Measurements from ENCODE around the gene IPO11. TPM values are rescaled to one million over a fixed set of nuclear protein-coding genes. Genes with fewer than 3 reads are reported as not detected.
"Not testable (repeated sequence)": the region's sequence is repeated elsewhere in the genome, so short reads cannot be mapped to it uniquely, and the experiment has no call there.

The IPO11 gene
- total RNA-seq, 1 experiment from 2014 or later = 23.0 TPM

- in situ Hi-C loops (cut with HindIII; ENCODE audit: low pct_unique_long_range_greater_than_20kb, low sequenced_read_pairs) = no loop called here
- no peak for DNase-seq (ENCODE audit: low read depth, low spot score)
These were observed 231.2 kb downstream of the IPO11 start for GRCh38 chr5:62643556-62644451.

- in situ Hi-C loops (cut with HindIII; ENCODE audit: low pct_unique_long_range_greater_than_20kb, low sequenced_read_pairs) = no loop called here
- DNase-seq (ENCODE audit: low read depth, low spot score) = no peak
These were observed 232.7 kb downstream of the IPO11 start for GRCh38 chr5:62645223-62645622.

GRCh38 chr5:62647241-62647640 lies 234.7 kb downstream of the IPO11 start:
- in situ Hi-C loops (cut with HindIII; ENCODE audit: low pct_unique_long_range_greater_than_20kb, low sequenced_read_pairs) = no loop called here

GRCh38 chr5:62649025-62649424 lies 236.5 kb downstream of the IPO11 start:
- in situ Hi-C loops (cut with HindIII; ENCODE audit: low pct_unique_long_range_greater_than_20kb, low sequenced_read_pairs) = no loop called here
- DNase-seq (ENCODE audit: low read depth, low spot score) = no peak

More at GRCh38 chr5:62647241-62647640, 234.7 kb downstream of the IPO11 start:
- DNase-seq (ENCODE audit: low read depth, low spot score) = no peak

GRCh38 chr5:62649476-62650113 lies 237.0 kb downstream of the IPO11 start:
- in situ Hi-C loops (cut with HindIII; ENCODE audit: low pct_unique_long_range_greater_than_20kb, low sequenced_read_pairs) = no loop called here
- DNase-seq (ENCODE audit: low read depth, low spot score) = no peak

GRCh38 chr5:62650197-62650596 lies 237.6 kb downstream of the IPO11 start:
- in situ Hi-C loops (cut with HindIII; ENCODE audit: low pct_unique_long_range_greater_than_20kb, low sequenced_read_pairs) = no loop called here
- no peak for DNase-seq (ENCODE audit: low read depth, low spot score)

- in situ Hi-C loops (cut with HindIII; ENCODE audit: low pct_unique_long_range_greater_than_20kb, low sequenced_read_pairs) = no loop called here
These were observed 239.7 kb downstream of the IPO11 start for GRCh38 chr5:62652225-62652624.

GRCh38 chr5:62653001-62653863 lies 240.7 kb downstream of the IPO11 start:
- no peak for DNase-seq (ENCODE audit: low read depth, low spot score)
- in situ Hi-C loops (cut with HindIII; ENCODE audit: low pct_unique_long_range_greater_than_20kb, low sequenced_read_pairs) = no loop called here

More at GRCh38 chr5:62652225-62652624, 239.7 kb downstream of the IPO11 start:
- no peak for DNase-seq (ENCODE audit: low read depth, low spot score)

GRCh38 chr5:62653864-62654575 lies 241.5 kb downstream of the IPO11 start:
- in situ Hi-C loops (cut with HindIII; ENCODE audit: low pct_unique_long_range_greater_than_20kb, low sequenced_read_pairs) = no loop called here

GRCh38 chr5:62657772-62658171 lies 245.2 kb downstream of the IPO11 start:
- in situ Hi-C loops (cut with HindIII; ENCODE audit: low pct_unique_long_range_greater_than_20kb, low sequenced_read_pairs); DNase-seq (ENCODE audit: low read depth, low spot score): not testable (repeated sequence)

More at GRCh38 chr5:62653864-62654575, 241.5 kb downstream of the IPO11 start:
- DNase-seq (ENCODE audit: low read depth, low spot score) = no peak

GRCh38 chr5:62661126-62661525 lies 248.6 kb downstream of the IPO11 start:
- DNase-seq (ENCODE audit: low read depth, low spot score) = no peak

GRCh38 chr5:62662521-62662920 lies 250.0 kb downstream of the IPO11 start:
- in situ Hi-C loops (cut with HindIII; ENCODE audit: low pct_unique_long_range_greater_than_20kb, low sequenced_read_pairs) = no loop called here
- no peak for DNase-seq (ENCODE audit: low read depth, low spot score)

More at GRCh38 chr5:62661126-62661525, 248.6 kb downstream of the IPO11 start:
- in situ Hi-C loops (cut with HindIII; ENCODE audit: low pct_unique_long_range_greater_than_20kb, low sequenced_read_pairs) = no loop called here

- in situ Hi-C loops (cut with HindIII; ENCODE audit: low pct_unique_long_range_greater_than_20kb, low sequenced_read_pairs) = no loop called here
- no peak for DNase-seq (ENCODE audit: low read depth, low spot score)
These were observed 258.9 kb downstream of the IPO11 start for GRCh38 chr5:62671479-62671878.

- DNase-seq (ENCODE audit: low read depth, low spot score); in situ Hi-C loops (cut with HindIII; ENCODE audit: low pct_unique_long_range_greater_than_20kb, low sequenced_read_pairs): not testable (repeated sequence)
These were observed 264.0 kb downstream of the IPO11 start for GRCh38 chr5:62676596-62676995.

All from SK-MEL-5 (cell line).